Endothelial cell (in vitro differentiated cells): ENCODE results near the gene RNF13. TPM values are rescaled to one million over a fixed set of nuclear protein-coding genes. Genes with fewer than 3 reads are reported as not detected.

ENCODE experiments used
- DNase-seq: peaks from one replicate; pipeline ENCODE4 v3.0.0; 2021; ENCODE audit warnings: low spot score
- H3K27ac Mint-ChIP-seq: one replicate; pipeline ENCODE4 v1.8.0; 2021; ENCODE audit warnings: mixed read lengths, inconsistent platforms; ENCODE audit not compliant: unreplicated experiment
- H3K27me3 Mint-ChIP-seq: one replicate; pipeline ENCODE4 v1.8.0; 2021; ENCODE audit warnings: mild to moderate bottlenecking, moderate library complexity, mixed read lengths, inconsistent platforms; ENCODE audit not compliant: unreplicated experiment
- H3K36me3 Mint-ChIP-seq: one replicate; pipeline ENCODE4 v1.8.0; 2021; ENCODE audit warnings: mild to moderate bottlenecking, low read depth, mixed read lengths, inconsistent platforms; ENCODE audit not compliant: unreplicated experiment
- H3K4me1 Mint-ChIP-seq: one replicate; pipeline ENCODE4 v1.8.0; 2021; ENCODE audit warnings: mild to moderate bottlenecking, mixed read lengths, inconsistent platforms; ENCODE audit not compliant: unreplicated experiment
- H3K4me3 Mint-ChIP-seq: one replicate; pipeline ENCODE4 v1.8.0; 2021; ENCODE audit warnings: mild to moderate bottlenecking, mixed read lengths, inconsistent platforms; ENCODE audit not compliant: unreplicated experiment
- H3K9me3 Mint-ChIP-seq: one replicate; pipeline ENCODE4 v1.8.0; 2021; ENCODE audit warnings: mixed read lengths, inconsistent platforms; ENCODE audit not compliant: unreplicated experiment
- total RNA-seq: library from RNA; stranded (reverse); fragmentation: NEBNext Ultra II Directional; extraction: Animal tissue kit (Norgen Biotek cat#: 25700); gene quantifications from one replicate; pipeline ENCODE4 v1.2.1, GENCODE V29; 2021; ENCODE audit not compliant: unreplicated experiment
- TF ChIP-seq, protein P1 (sequence below): fragments of 200-600 bp; sonication (generic); IDR thresholded peaks from one replicate; pipeline ENCODE4 v1.5.0; 2021; ENCODE audit warnings: antibody characterized with exemption; ENCODE audit not compliant: unreplicated experiment

RNF13 gene
- total RNA-seq, 1 donor from 2014 or later = 30.7 TPM

DNA sequence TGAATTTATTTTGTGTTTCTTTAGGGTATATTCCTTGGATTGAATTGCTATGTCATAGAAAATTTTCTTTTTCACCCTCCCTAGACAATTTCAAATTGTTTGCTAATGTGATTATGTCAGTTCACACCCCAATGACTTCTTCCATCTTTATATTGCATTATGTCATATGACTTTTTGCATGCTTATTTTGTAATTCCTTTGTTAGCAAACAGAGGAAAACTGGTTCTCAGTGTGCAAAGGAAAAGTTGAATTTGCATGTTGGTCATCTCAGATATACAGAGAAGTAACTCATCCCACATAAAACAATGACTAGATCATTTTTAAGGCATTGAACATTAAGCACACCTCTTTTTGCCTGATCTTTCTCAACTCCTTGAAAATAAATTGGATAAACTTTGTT lies 3.3 kb upstream of the RNF13 start:
- no peak overlapping the region for H3K4me3 Mint-ChIP-seq
- no peaks in the 10 kb centered on the region for H3K9me3 Mint-ChIP-seq

DNA sequence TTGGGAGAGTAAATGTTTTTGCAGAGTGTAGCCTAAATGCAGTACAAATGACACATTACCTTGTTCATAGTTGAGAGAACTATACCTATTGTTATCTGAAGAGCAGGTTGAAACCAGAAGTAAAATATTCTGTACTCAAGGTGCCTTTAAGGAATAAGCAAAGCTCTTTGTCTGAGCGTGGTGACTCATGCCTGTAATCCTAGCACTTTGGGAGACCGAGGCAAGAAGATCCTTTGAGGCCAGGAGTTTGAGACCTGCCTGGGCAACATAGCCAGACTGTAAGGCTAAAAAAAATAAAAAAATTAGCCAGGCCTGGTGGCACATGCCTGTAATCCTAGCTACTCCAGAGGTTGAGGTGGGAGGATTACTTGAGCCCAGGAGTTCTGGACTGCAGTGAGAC lies 2.2 kb upstream of the RNF13 start:
- Mint-ChIP-seq H3K36me3 (no peaks in the 10 kb centered on the region), H3K4me3 (no peak overlapping the region), H3K27me3 (peaks cover 4% of the 10 kb centered on the region), H3K9me3 (no peaks in the 10 kb centered on the region), H3K27ac (no peak overlapping the region), H3K4me1 (peaks cover 21% of the 10 kb centered on the region)
- DNase-seq = no peak
- TF ChIP-seq, protein P1, sequence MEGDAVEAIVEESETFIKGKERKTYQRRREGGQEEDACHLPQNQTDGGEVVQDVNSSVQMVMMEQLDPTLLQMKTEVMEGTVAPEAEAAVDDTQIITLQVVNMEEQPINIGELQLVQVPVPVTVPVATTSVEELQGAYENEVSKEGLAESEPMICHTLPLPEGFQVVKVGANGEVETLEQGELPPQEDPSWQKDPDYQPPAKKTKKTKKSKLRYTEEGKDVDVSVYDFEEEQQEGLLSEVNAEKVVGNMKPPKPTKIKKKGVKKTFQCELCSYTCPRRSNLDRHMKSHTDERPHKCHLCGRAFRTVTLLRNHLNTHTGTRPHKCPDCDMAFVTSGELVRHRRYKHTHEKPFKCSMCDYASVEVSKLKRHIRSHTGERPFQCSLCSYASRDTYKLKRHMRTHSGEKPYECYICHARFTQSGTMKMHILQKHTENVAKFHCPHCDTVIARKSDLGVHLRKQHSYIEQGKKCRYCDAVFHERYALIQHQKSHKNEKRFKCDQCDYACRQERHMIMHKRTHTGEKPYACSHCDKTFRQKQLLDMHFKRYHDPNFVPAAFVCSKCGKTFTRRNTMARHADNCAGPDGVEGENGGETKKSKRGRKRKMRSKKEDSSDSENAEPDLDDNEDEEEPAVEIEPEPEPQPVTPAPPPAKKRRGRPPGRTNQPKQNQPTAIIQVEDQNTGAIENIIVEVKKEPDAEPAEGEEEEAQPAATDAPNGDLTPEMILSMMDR = no peak

More for the DNA sequence above, 3.3 kb upstream of the RNF13 start:
- Mint-ChIP-seq H3K36me3 (no peaks in the 10 kb centered on the region), H3K27ac (no peak overlapping the region), H3K4me1 (peaks cover 18% of the 10 kb centered on the region), H3K27me3 (peaks cover 4% of the 10 kb centered on the region)
- DNase-seq = no peak
- TF ChIP-seq, protein P1 = no peak

DNA sequence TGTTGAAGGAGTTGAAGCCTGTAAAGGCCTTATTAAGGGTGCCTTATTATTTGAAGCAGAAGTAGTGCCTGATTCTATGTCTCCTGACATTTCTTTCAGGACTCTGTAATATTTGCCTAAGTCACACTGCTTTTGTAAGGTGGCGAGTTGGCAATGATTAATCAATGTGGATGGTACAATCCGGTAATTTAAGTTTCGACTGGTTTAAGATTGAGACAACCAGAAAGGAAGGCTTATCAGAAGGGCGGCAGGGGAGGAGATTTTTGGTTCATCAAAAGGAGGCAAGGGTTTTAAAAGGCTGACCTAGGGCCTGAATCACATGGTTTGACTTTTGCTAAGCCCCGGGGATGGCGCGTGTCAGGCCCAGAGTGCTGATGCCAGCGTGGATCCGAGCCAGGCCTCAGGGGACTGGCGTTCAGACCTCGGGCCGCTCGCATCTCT lies 830 bp upstream of the RNF13 start:
- DNase-seq = no peak
- Mint-ChIP-seq H3K27ac (peak overlapping the region; percentile 84), H3K4me1 (peaks cover 29% of the 10 kb centered on the region), H3K27me3 (peaks cover 3% of the 10 kb centered on the region), H3K9me3 (no peaks in the 10 kb centered on the region), H3K4me3 (peak overlapping the region; percentile 94), H3K36me3 (no peaks in the 10 kb centered on the region)
- TF ChIP-seq, protein P1 = no peak

DNA sequence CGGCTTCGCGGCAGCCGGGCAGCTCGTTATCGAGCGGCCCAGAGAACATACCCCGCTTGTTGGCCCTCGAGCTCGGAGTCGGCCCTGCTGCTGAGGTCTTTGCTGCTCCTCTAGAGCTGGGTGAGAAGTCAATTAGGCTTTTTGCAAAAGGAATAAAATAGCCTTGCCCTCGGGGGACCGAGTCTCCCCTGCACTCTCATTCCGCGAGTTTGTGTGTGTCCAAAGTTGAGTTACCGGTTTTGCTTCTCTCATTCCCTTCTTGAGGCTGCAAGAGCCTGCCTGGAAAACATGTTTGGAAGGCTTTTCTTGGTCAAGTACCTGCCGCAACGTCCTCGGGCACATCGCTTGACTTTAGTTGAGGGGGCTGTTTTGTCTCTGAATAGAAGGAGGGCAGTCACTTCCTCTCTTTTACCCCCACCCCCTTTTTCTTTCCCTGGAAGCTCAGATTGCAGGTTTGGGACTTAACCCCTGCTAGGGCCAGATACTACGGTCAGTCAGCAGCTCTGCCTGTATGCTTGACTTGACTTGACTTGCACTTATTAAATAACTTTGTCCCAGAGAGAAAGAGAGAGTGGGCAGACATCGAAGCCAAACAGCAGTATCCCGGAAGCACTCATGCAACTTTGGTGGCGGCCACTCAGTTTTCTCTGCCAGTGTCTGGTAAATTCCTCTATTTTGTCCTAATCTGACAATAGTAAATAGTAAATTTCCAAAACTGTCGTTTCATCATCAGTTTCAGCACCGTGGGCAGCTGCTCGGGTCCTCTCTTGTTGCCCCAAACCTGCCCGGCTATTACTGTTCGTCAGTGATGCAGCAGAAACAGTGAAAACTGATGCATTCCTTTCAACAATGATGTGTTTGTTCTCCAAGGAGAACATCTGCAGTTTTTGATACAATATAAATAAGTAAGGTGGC lies 609 bp downstream of the RNF13 start:
- peak; percentile 45 for DNase-seq
- peaks cover 3% of the 10 kb centered on the region for H3K27me3 Mint-ChIP-seq
- H3K36me3 Mint-ChIP-seq = no peaks in the 10 kb centered on the region
- H3K4me1 Mint-ChIP-seq = peaks cover 32% of the 10 kb centered on the region
- TF ChIP-seq, protein P1 = no peak
- no peaks in the 10 kb centered on the region for H3K9me3 Mint-ChIP-seq
- H3K4me3 Mint-ChIP-seq = peak overlapping the region; percentile 94
- H3K27ac Mint-ChIP-seq = peak overlapping the region; percentile 84

DNA sequence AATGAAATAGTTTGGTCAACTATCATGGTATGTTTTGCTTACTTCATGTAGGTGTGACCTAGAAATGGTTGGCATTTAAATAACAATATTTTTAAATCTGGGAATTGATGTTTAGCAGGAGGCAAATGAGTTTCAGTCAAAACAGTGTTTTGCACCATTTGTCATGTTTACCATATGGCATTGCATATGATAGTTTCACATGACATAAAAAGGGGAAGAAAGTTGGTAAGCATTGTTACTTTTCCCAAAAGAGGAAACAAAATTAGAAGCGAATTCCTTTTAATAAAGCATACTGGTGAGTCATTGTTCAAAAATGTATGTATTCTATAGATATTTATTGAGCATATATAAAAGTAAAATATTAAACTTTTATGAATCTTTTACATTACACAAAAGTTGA lies 2.3 kb downstream of the RNF13 start:
- TF ChIP-seq, protein P1 = no peak
- Mint-ChIP-seq H3K27me3 (peaks cover 3% of the 10 kb centered on the region), H3K4me1 (peaks cover 32% of the 10 kb centered on the region), H3K9me3 (no peaks in the 10 kb centered on the region), H3K27ac (no peak overlapping the region), H3K36me3 (no peaks in the 10 kb centered on the region), H3K4me3 (no peak overlapping the region)
- DNase-seq = no peak
